ENCODE results near the gene ZNF423.

Gene ZNF423

DNA sequence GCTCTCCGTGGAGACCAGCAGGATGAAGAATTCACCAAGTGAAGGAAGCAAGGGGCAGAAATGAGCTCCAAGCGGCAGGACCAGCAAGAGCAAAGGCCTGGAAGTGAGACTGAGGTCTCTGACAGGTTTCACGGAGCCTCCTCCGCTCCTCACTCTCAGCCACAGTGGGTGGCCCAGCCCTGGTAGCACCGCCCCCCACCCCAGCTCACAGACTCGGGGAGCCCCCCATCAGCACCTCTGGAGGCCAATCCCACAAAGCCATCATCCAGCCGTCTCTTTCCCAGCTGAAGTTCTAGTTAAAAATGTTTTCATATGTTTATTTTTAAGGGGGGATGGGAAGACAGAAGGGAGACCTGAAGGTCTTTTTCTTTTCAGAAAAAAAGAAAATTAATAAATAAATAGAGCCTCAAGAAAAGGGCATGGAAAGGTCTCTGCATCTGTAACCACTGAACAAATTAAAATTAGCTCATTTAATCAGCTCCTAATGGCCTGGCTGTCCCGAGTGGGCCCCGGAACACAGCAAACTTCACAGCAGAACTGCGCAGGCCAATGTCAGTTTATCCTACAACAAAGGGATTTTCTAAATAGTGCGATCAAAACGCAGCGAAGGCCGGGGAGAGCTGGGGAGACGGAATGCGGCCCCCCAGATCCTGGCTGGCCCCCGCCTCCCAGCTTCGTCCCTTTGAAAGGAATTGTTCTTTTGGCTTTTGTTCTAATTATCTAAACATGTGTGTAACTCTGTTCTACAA, 190.3 kb downstream of the ZNF423 start:
- H3K9me3 Mint-ChIP-seq, result no peaks in the 10 kb centered on the region
- no peaks in the 10 kb centered on the region for H3K4me1 Mint-ChIP-seq
- no peaks in the 10 kb centered on the region for H3K36me3 Mint-ChIP-seq
- no peak overlapping the region for H3K27ac Mint-ChIP-seq
- ATAC-seq, result no peak
- H3K27me3 Mint-ChIP-seq, result peaks cover 13% of the 10 kb centered on the region
- no peak overlapping the region for H3K4me3 Mint-ChIP-seq

GRCh38 chr16:49664221-49665215, 191.4 kb downstream of the ZNF423 start:
- Mint-ChIP-seq H3K4me1 (no peaks in the 10 kb centered on the region), H3K27ac (no peak overlapping the region), H3K9me3 (no peaks in the 10 kb centered on the region), H3K27me3 (peaks cover 6% of the 10 kb centered on the region), H3K4me3 (no peak overlapping the region), H3K36me3 (no peaks in the 10 kb centered on the region)
- no peak for ATAC-seq

DNA sequence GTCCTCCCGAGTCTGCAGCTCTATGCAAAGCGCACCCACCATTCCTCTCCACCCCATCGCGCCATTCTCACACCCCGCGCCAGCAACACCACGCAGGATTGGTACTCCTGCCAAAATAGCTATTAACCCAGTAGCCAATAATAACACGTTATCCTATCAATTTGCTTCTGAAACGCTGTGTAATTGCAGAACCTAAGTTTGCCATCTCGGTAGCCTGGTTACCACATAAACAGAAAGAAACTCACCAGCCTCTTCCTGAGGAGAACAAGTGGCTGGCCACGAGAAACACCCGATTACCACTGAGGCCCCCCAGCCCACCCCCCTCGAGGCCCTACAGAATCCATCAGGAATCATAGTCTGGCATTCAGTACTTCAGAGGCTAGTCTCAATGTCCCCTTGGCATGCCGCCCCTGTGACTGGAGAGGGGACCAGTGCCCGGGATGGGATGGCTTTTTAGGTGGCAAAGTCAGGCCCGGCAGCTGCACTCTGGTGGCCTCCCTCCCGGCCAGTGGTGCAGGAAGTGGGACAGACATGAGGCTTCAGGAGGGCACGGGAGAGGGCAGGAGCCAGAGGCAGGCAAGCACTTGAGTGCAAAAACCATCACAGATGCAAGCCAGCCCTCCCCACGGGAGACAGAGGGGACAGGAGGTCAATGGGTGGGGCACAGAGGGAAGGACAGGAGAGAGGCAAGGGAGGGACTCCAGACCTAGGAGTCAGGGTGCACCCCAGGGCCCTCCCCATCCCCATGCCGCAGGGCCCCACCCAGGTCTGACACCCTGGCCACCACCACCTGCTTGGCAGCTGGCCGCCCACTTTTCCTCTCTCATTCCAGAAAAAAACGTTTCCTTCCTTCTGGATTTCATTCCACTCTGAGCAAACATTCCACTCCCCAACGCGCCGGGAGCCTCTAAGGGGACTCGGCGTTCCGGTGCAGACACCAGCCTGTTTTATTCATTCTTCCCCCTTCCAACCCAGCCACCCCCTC, 192.5 kb downstream of the ZNF423 start:
- Mint-ChIP-seq H3K4me1 (no peaks in the 10 kb centered on the region), H3K9me3 (no peaks in the 10 kb centered on the region), H3K27ac (no peak overlapping the region), H3K36me3 (no peaks in the 10 kb centered on the region), H3K27me3 (peaks cover 7% of the 10 kb centered on the region), H3K4me3 (no peak overlapping the region)
- ATAC-seq, result no peak

DNA sequence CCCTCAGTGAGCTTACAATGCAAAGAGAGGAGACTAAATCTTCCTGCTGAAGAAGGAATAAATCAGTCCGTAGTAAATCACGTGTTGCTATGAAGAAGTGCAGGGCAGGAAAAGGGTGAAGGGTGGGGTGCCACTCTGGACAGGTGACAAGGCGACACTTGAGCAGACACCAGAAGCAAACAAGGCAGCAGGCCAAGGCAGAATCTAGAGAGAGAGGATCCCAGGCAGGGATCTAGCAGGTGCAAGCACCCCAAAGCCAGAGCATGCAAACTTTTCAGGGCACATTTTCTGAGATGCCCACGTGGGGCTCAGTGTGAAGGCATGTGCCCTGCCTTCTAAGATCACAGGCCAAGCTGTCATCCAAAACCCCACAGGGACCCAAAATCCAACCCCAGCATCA, 193.3 kb downstream of the ZNF423 start:
- H3K27me3 Mint-ChIP-seq, result peaks cover 8% of the 10 kb centered on the region
- H3K4me3 Mint-ChIP-seq, result no peak overlapping the region
- ATAC-seq, result no peak
- H3K4me1 Mint-ChIP-seq, result no peaks in the 10 kb centered on the region
- no peaks in the 10 kb centered on the region for H3K9me3 Mint-ChIP-seq
- H3K27ac Mint-ChIP-seq, result no peak overlapping the region
- no peaks in the 10 kb centered on the region for H3K36me3 Mint-ChIP-seq

GRCh38 chr16:49661465-49662187, 194.3 kb downstream of the ZNF423 start:
- peaks cover 8% of the 10 kb centered on the region for H3K27me3 Mint-ChIP-seq
- H3K27ac Mint-ChIP-seq, result no peak overlapping the region
- H3K9me3 Mint-ChIP-seq, result no peaks in the 10 kb centered on the region
- no peak for ATAC-seq
- no peaks in the 10 kb centered on the region for H3K4me1 Mint-ChIP-seq
- H3K4me3 Mint-ChIP-seq, result no peak overlapping the region
- H3K36me3 Mint-ChIP-seq, result no peaks in the 10 kb centered on the region

- Mint-ChIP-seq H3K4me1 (no peaks in the 10 kb centered on the region), H3K9me3 (no peaks in the 10 kb centered on the region), H3K27me3 (peaks cover 8% of the 10 kb centered on the region), H3K4me3 (no peak overlapping the region), H3K27ac (no peak overlapping the region), H3K36me3 (no peaks in the 10 kb centered on the region)
- ATAC-seq, result no peak
These were observed 195.3 kb downstream of the ZNF423 start for GRCh38 chr16:49660626-49661025.

DNA sequence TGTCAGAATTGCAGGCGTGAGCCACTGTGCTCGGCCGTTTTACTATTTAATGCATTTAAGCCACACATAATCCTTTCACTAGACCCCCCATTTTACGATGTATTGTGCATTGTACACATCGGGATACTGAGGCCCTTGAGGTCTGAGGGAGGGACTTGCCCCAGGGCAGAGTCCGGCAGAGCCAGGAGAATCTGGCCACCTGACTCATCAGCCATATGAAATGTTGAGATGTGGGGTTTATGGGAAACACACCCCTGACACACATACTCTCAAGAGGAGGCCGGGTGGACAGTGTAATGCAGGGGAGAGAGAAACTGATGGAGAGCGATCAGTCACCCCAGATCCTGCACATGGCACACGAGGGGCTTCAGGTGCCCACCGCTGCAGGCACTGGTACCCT, 196.6 kb downstream of the ZNF423 start:
- ATAC-seq, result no peak
- no peaks in the 10 kb centered on the region for H3K9me3 Mint-ChIP-seq

DNA sequence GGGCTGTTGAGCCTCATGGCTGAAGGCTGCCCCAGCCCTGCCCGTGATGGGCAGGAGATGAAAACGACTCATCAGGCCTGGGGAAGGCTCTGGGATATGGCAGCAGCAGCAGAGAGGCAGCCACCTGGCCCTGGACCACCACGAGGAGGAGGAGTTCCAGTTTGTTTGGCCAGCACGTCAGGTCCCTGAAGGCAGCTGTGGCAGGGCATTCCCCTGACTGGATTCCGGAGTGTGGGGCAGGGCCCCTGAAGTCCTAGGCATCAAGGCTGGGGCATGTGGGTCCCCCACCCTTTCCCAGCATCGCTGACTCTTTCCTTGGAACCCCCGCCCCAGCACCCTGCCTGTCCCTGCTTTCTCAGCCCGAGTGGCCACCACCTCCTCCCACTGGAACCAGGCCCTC, 197.4 kb downstream of the ZNF423 start:
- H3K36me3 Mint-ChIP-seq, result no peaks in the 10 kb centered on the region
- H3K9me3 Mint-ChIP-seq, result no peaks in the 10 kb centered on the region
- H3K4me3 Mint-ChIP-seq, result no peak overlapping the region
- H3K27ac Mint-ChIP-seq, result no peak overlapping the region
- H3K27me3 Mint-ChIP-seq, result peaks cover 8% of the 10 kb centered on the region
- no peak for ATAC-seq
- no peaks in the 10 kb centered on the region for H3K4me1 Mint-ChIP-seq

More for the DNA sequence above, 196.6 kb downstream of the ZNF423 start:
- Mint-ChIP-seq H3K27ac (no peak overlapping the region), H3K36me3 (no peaks in the 10 kb centered on the region), H3K4me3 (no peak overlapping the region), H3K4me1 (no peaks in the 10 kb centered on the region), H3K27me3 (peaks cover 8% of the 10 kb centered on the region)

GRCh38 chr16:49657736-49658465, 198.0 kb downstream of the ZNF423 start:
- H3K27me3 Mint-ChIP-seq, result peaks cover 8% of the 10 kb centered on the region
- no peaks in the 10 kb centered on the region for H3K36me3 Mint-ChIP-seq
- no peaks in the 10 kb centered on the region for H3K9me3 Mint-ChIP-seq
- no peak for ATAC-seq
- no peak overlapping the region for H3K4me3 Mint-ChIP-seq
- H3K4me1 Mint-ChIP-seq, result no peaks in the 10 kb centered on the region
- no peak overlapping the region for H3K27ac Mint-ChIP-seq

GRCh38 chr16:49654425-49654824, 201.5 kb downstream of the ZNF423 start:
- H3K4me1 Mint-ChIP-seq, result no peaks in the 10 kb centered on the region
- ATAC-seq, result no peak

GRCh38 chr16:49653577-49653976, 202.3 kb downstream of the ZNF423 start:
- H3K27ac Mint-ChIP-seq, result no peak overlapping the region
- ATAC-seq, result no peak
- H3K4me1 Mint-ChIP-seq, result no peaks in the 10 kb centered on the region
- H3K4me3 Mint-ChIP-seq, result no peak overlapping the region
- H3K36me3 Mint-ChIP-seq, result no peaks in the 10 kb centered on the region
- H3K27me3 Mint-ChIP-seq, result peaks cover 3% of the 10 kb centered on the region
- H3K9me3 Mint-ChIP-seq, result peaks cover 7% of the 10 kb centered on the region

More at GRCh38 chr16:49654425-49654824, 201.5 kb downstream of the ZNF423 start:
- Mint-ChIP-seq H3K27ac (no peak overlapping the region), H3K9me3 (peaks cover 2% of the 10 kb centered on the region), H3K4me3 (no peak overlapping the region), H3K27me3 (peaks cover 8% of the 10 kb centered on the region), H3K36me3 (no peaks in the 10 kb centered on the region)

DNA sequence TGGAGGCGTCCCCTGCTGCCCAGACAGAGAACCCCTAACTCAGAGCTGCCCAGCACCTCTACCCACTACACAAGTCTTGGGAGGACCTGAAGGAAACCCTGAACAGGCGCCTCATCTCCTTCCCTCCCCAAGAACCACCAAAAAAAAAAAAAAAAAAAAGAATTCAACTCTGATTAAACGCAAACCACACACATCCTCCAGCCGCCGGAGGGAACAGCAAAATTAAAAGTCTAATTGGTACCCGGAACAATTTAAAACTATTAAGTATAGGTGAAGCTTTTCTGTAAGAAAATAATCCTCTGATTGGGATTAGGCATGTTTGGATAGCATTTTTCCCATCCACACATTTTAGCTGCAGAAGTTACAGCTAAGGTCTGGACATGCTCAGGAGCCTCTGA, 202.7 kb downstream of the ZNF423 start:
- no peak for ATAC-seq
- Mint-ChIP-seq H3K9me3 (peaks cover 8% of the 10 kb centered on the region), H3K27me3 (no peaks in the 10 kb centered on the region), H3K4me1 (no peaks in the 10 kb centered on the region), H3K36me3 (no peaks in the 10 kb centered on the region), H3K27ac (no peak overlapping the region), H3K4me3 (no peak overlapping the region)

- H3K27ac Mint-ChIP-seq, result no peak overlapping the region
- H3K9me3 Mint-ChIP-seq, result peaks cover 12% of the 10 kb centered on the region
- no peaks in the 10 kb centered on the region for H3K4me1 Mint-ChIP-seq
- H3K27me3 Mint-ChIP-seq, result no peaks in the 10 kb centered on the region
- H3K4me3 Mint-ChIP-seq, result no peak overlapping the region
- no peak for ATAC-seq
- no peaks in the 10 kb centered on the region for H3K36me3 Mint-ChIP-seq
These were observed 203.3 kb downstream of the ZNF423 start for GRCh38 chr16:49652456-49653172.
